NB4 (cell line): Measurements from ENCODE around the gene TIRAP.

Experiments
- DNase-seq: peaks from one replicate; pipeline ENCODE4 v3.0.0; 2010; ENCODE audit warnings: low read depth
- H3K4me3 ChIP-seq: one replicate; pipeline ENCODE4 v1.5.1; 2011; ENCODE audit warnings: mild to moderate bottlenecking, low read depth, low read length, moderate library complexity
- CTCF ChIP-seq: IDR thresholded peaks from one replicate; pipeline ENCODE4 v1.5.1; 2012; ENCODE audit warnings: low read depth, low read length
- MAX ChIP-seq: IDR thresholded peaks from 2 replicates; pipeline ENCODE4 v1.6.1; 2011; ENCODE audit warnings: low read depth, low read length
- MYC ChIP-seq: IDR thresholded peaks from 2 replicates; pipeline ENCODE4 v1.6.1; 2011; ENCODE audit warnings: low read depth, low read length
- POLR2A ChIP-seq: IDR thresholded peaks from 2 replicates; pipeline ENCODE4 v1.6.1; 2011; ENCODE audit warnings: mild to moderate bottlenecking; ENCODE audit not compliant: insufficient read length; ENCODE audit errors: extremely low read depth

The TIRAP gene

GRCh38 chr11:126339073-126339862, 56.4 kb downstream of the TIRAP start:
- no peak for DNase-seq
- no peak overlapping the region for H3K4me3 ChIP-seq
- TF ChIP-seq MYC (no peak), POLR2A (no peak)

GRCh38 chr11:126339863-126340434, 57.1 kb downstream of the TIRAP start:
- no peak for DNase-seq
- no peak overlapping the region for H3K4me3 ChIP-seq
- TF ChIP-seq CTCF = no peak
- TF ChIP-seq POLR2A = no peak
- no peak for TF ChIP-seq MAX
- no peak for TF ChIP-seq MYC

- no peak overlapping the region for H3K4me3 ChIP-seq
- DNase-seq = no peak
- TF ChIP-seq MYC (no peak), CTCF (no peak), POLR2A (no peak), MAX (no peak)
Observed at GRCh38 chr11:126340960-126341606, 58.2 kb downstream of the TIRAP start.

GRCh38 chr11:126341760-126342161, 58.9 kb downstream of the TIRAP start:
- no peak for TF ChIP-seq CTCF
- TF ChIP-seq MYC = no peak
- TF ChIP-seq MAX = no peak
- TF ChIP-seq POLR2A = no peak
- no peak overlapping the region for H3K4me3 ChIP-seq
- DNase-seq = peak; percentile 80

- no peak for DNase-seq
- no peak for TF ChIP-seq MYC
- no peak overlapping the region for H3K4me3 ChIP-seq
Observed at GRCh38 chr11:126343051-126343450, 60.2 kb downstream of the TIRAP start.
